Measurements from ENCODE around the gene LRIG1. TPM values are rescaled to one million over a fixed set of nuclear protein-coding genes. Genes with fewer than 3 reads are reported as not detected.
A peak's percentile ranks its signal among the peaks of the same experiment; 100 is the strongest.

LRIG1 gene
- total and polyA plus RNA-seq, 7 experiments from 2014 or later: 14.5 to 46.3 (median 34.4) TPM

GRCh38 chr3:66495668-66496045, 5.2 kb downstream of the LRIG1 start:
- ATAC-seq (no peak), DNase-seq (no peak)
- Mint-ChIP-seq H3K4me1 (peaks cover 67 to 91% (median 88%) of the 10 kb centered on the region in 7 donors), H3K27ac (peak overlapping the region in 4 of 9 donors; percentile 53 to 74 (median 66)), H3K27me3 (peaks cover 0 to 21% (median 0%) of the 10 kb centered on the region in 5 donors), H3K4me3 (peak overlapping the region in 8 of 10 donors; percentile 27 to 98 (median 59)), H3K9me3 (peaks cover 0 to 1% (median 0%) of the 10 kb centered on the region in 11 donors), H3K36me3 (peaks cover 0 to 16% (median 0%) of the 10 kb centered on the region in 5 donors)
- H3K4me3 ChIP-seq (ENCODE audit: low read length): no peak overlapping the region
- H3K27me3 ChIP-seq (ENCODE audit: control insufficient read depth in 2 of 2, insufficient read depth in 2 of 2, low read length in 2 of 2): no peaks in the 10 kb centered on the region
- CTCF ChIA-PET: interaction anchor here (0.6 kb wide), 1 partner anchor 214 kb away, joined by 3 read pairs; no protein-coding TSS in a partner anchor
- no peak overlapping the region for H3K27ac ChIP-seq (ENCODE audit: low read depth, low read length)
- POLR2A ChIA-PET: no interaction called here
- H3K36me3 ChIP-seq (ENCODE audit: control insufficient read depth in 2 of 3, insufficient read depth in 3 of 3, low read length in 3 of 3): no peaks in the 10 kb centered on the region
- peaks cover 72 to 75% of the 10 kb centered on the region in 2 donors for H3K4me1 ChIP-seq (ENCODE audit: control insufficient read depth in 2 of 2, insufficient read depth in 2 of 2, low read length in 2 of 2)
- H3K9me3 ChIP-seq (ENCODE audit: control insufficient read depth in 2 of 3, low read length in 3 of 3): no peaks in the 10 kb centered on the region
- intact Hi-C loops (cut with micrococcal nuclease): loop anchor here (10.0 kb wide), 1 partner anchor 1159 kb away; the partner anchor contains the start of gene SUCLG2 (in 2 of the 2)

- no peaks in the 10 kb centered on the region for H3K9me3 ChIP-seq (ENCODE audit: control insufficient read depth in 2 of 3, low read length in 3 of 3)
- Mint-ChIP-seq H3K27me3 (peaks cover 0 to 21% (median 0%) of the 10 kb centered on the region in 5 donors), H3K9me3 (peaks cover 0 to 1% (median 0%) of the 10 kb centered on the region in 11 donors), H3K4me3 (peak overlapping the region in 9 of 10 donors; percentile 11 to 98 (median 58)), H3K36me3 (peaks cover 0 to 16% (median 0%) of the 10 kb centered on the region in 5 donors), H3K4me1 (peaks cover 67 to 97% (median 94%) of the 10 kb centered on the region in 7 donors), H3K27ac (peak overlapping the region in 8 of 9 donors; percentile 7 to 74 (median 52))
- no peak overlapping the region for H3K27ac ChIP-seq (ENCODE audit: low read depth, low read length)
- ATAC-seq (peak; percentile 20), DNase-seq (no peak)
- ChIA-PET CTCF (interaction anchor here (0.6 to 1.7 kb wide), 2 partner anchors 88 to 214 kb away, joined by 3 to 5 read pairs; no protein-coding TSS in a partner anchor), POLR2A (interaction anchor here (0.7 to 5.6 kb wide), 2 partner anchors 13 to 316 kb away, joined by 3 to 28 read pairs; no protein-coding TSS in a partner anchor)
- H3K36me3 ChIP-seq (ENCODE audit: control insufficient read depth in 2 of 3, insufficient read depth in 3 of 3, low read length in 3 of 3): no peaks in the 10 kb centered on the region
- H3K4me1 ChIP-seq (ENCODE audit: control insufficient read depth in 2 of 2, insufficient read depth in 2 of 2, low read length in 2 of 2): peaks cover 77 to 81% of the 10 kb centered on the region in 2 donors
- H3K4me3 ChIP-seq (ENCODE audit: low read length): no peak overlapping the region
- H3K27me3 ChIP-seq (ENCODE audit: control insufficient read depth in 2 of 2, insufficient read depth in 2 of 2, low read length in 2 of 2): no peaks in the 10 kb centered on the region
- intact Hi-C loops (cut with micrococcal nuclease): loop anchor here (10.0 kb wide), 1 partner anchor 1160 kb away; the partner anchor contains the start of gene SUCLG2 (in 2 of the 2)
These were observed 5.7 kb downstream of the LRIG1 start for GRCh38 chr3:66494959-66495667.

- Histone ChIP-seq H3K4me3 (ENCODE audit: low read length) (no peak overlapping the region), H3K27ac (ENCODE audit: low read depth, low read length) (no peak overlapping the region), H3K36me3 (ENCODE audit: control insufficient read depth in 2 of 3, insufficient read depth in 3 of 3, low read length in 3 of 3) (no peaks in the 10 kb centered on the region), H3K4me1 (ENCODE audit: control insufficient read depth in 2 of 2, insufficient read depth in 2 of 2, low read length in 2 of 2) (peaks cover 83 to 90% of the 10 kb centered on the region in 2 donors), H3K9me3 (ENCODE audit: control insufficient read depth in 2 of 3, low read length in 3 of 3) (no peaks in the 10 kb centered on the region), H3K27me3 (ENCODE audit: control insufficient read depth in 2 of 2, insufficient read depth in 2 of 2, low read length in 2 of 2) (no peaks in the 10 kb centered on the region)
- POLR2A ChIA-PET: interaction anchor here (1.6 to 5.6 kb wide), 2 partner anchors 11 to 17 kb away, joined by 3 to 28 read pairs; no protein-coding TSS in a partner anchor
- peaks cover 62 to 98% (median 94%) of the 10 kb centered on the region in 7 donors for H3K4me1 Mint-ChIP-seq
- H3K4me3 Mint-ChIP-seq: peak overlapping the region in 9 of 10 donors; percentile 5 to 83 (median 36)
- H3K9me3 Mint-ChIP-seq: no peaks in the 10 kb centered on the region
- ATAC-seq: no peak
- CTCF ChIA-PET: interaction anchor here (1.7 kb wide), 1 partner anchor 86 kb away, joined by 5 read pairs; no protein-coding TSS in a partner anchor
- no peak for DNase-seq
- peak overlapping the region in 7 of 9 donors; percentile 10 to 84 (median 72) for H3K27ac Mint-ChIP-seq
- peaks cover 0 to 21% (median 0%) of the 10 kb centered on the region in 5 donors for H3K27me3 Mint-ChIP-seq
- intact Hi-C loops (cut with micrococcal nuclease): loop anchor here (10.0 kb wide), 1 partner anchor 1161 kb away; the partner anchor contains the start of gene SUCLG2 (in 2 of the 2)
- H3K36me3 Mint-ChIP-seq: peaks cover 0 to 13% (median 0%) of the 10 kb centered on the region in 5 donors
These were observed 7.2 kb downstream of the LRIG1 start for GRCh38 chr3:66493458-66494099.

GRCh38 chr3:66492672-66493071, 8.2 kb downstream of the LRIG1 start:
- no peak for ATAC-seq
- intact Hi-C loops (cut with micrococcal nuclease): loop anchor here (1.0 to 10.0 kb wide), 2 partner anchors 8 to 1162 kb away; partner anchors contain the start of gene SUCLG2 (in 2 of the 2)
- H3K27me3 Mint-ChIP-seq: peaks cover 0 to 21% (median 0%) of the 10 kb centered on the region in 5 donors
- Histone ChIP-seq H3K36me3 (ENCODE audit: control insufficient read depth in 2 of 3, insufficient read depth in 3 of 3, low read length in 3 of 3) (no peaks in the 10 kb centered on the region), H3K9me3 (ENCODE audit: control insufficient read depth in 2 of 3, low read length in 3 of 3) (no peaks in the 10 kb centered on the region), H3K4me1 (ENCODE audit: control insufficient read depth in 2 of 2, insufficient read depth in 2 of 2, low read length in 2 of 2) (peaks cover 81 to 83% of the 10 kb centered on the region in 2 donors), H3K27me3 (ENCODE audit: control insufficient read depth in 2 of 2, insufficient read depth in 2 of 2, low read length in 2 of 2) (no peaks in the 10 kb centered on the region), H3K27ac (ENCODE audit: low read depth, low read length) (no peak overlapping the region), H3K4me3 (ENCODE audit: low read length) (no peak overlapping the region)
- ChIA-PET CTCF (interaction anchor here (1.4 kb wide), 1 partner anchor 85 kb away, joined by 4 read pairs; no protein-coding TSS in a partner anchor), POLR2A (interaction anchor here (1.6 to 5.6 kb wide), 2 partner anchors 10 to 17 kb away, joined by 3 to 28 read pairs; no protein-coding TSS in a partner anchor)
- no peak for DNase-seq
- H3K4me3 Mint-ChIP-seq: peak overlapping the region in 4 of 10 donors; percentile 36 to 72 (median 42)
- no peaks in the 10 kb centered on the region for H3K9me3 Mint-ChIP-seq
- peaks cover 62 to 92% (median 88%) of the 10 kb centered on the region in 7 donors for H3K4me1 Mint-ChIP-seq
- H3K36me3 Mint-ChIP-seq: peaks cover 0 to 15% (median 0%) of the 10 kb centered on the region in 5 donors
- H3K27ac Mint-ChIP-seq: peak overlapping the region in 3 of 9 donors; percentile 21 to 74 (median 72)

GRCh38 chr3:66492071-66492470, 8.8 kb downstream of the LRIG1 start:
- ChIA-PET POLR2A (interaction anchor here (0.6 to 5.6 kb wide), 3 partner anchors 10 to 97 kb away, joined by 3 to 28 read pairs (median 3); no protein-coding TSS in a partner anchor), CTCF (interaction anchor here (0.7 to 1.4 kb wide), 2 partner anchors 15 to 85 kb away, joined by 3 to 4 read pairs; no protein-coding TSS in a partner anchor)
- no peak overlapping the region for H3K4me3 ChIP-seq (ENCODE audit: low read length)
- intact Hi-C loops (cut with micrococcal nuclease): loop anchor here (1.0 to 10.0 kb wide), 2 partner anchors 8 to 1163 kb away; partner anchors contain the start of gene SUCLG2 (in 2 of the 2)
- Mint-ChIP-seq H3K4me3 (peak overlapping the region in 8 of 10 donors; percentile 3 to 72 (median 38)), H3K4me1 (peaks cover 61 to 92% (median 88%) of the 10 kb centered on the region in 7 donors), H3K36me3 (peaks cover 0 to 19% (median 0%) of the 10 kb centered on the region in 5 donors), H3K27ac (peak overlapping the region in 6 of 9 donors; percentile 16 to 96 (median 42)), H3K9me3 (no peaks in the 10 kb centered on the region), H3K27me3 (peaks cover 0 to 21% (median 0%) of the 10 kb centered on the region in 5 donors)
- ATAC-seq (no peak), DNase-seq (no peak)
- no peaks in the 10 kb centered on the region for H3K36me3 ChIP-seq (ENCODE audit: control insufficient read depth in 2 of 3, insufficient read depth in 3 of 3, low read length in 3 of 3)
- no peaks in the 10 kb centered on the region for H3K27me3 ChIP-seq (ENCODE audit: control insufficient read depth in 2 of 2, insufficient read depth in 2 of 2, low read length in 2 of 2)
- peaks cover 75 to 77% of the 10 kb centered on the region in 2 donors for H3K4me1 ChIP-seq (ENCODE audit: control insufficient read depth in 2 of 2, insufficient read depth in 2 of 2, low read length in 2 of 2)
- H3K27ac ChIP-seq (ENCODE audit: low read depth, low read length): no peak overlapping the region
- no peaks in the 10 kb centered on the region for H3K9me3 ChIP-seq (ENCODE audit: control insufficient read depth in 2 of 3, low read length in 3 of 3)
